GM23338 (cell line): ENCODE data around the gene APOL6. TPM values are rescaled to one million over a fixed set of nuclear protein-coding genes. Genes with fewer than 3 reads are reported as not detected.

Experiments used
- ATAC-seq: fragments of 200-7000 bp; cut with Tn5 transposase; 3 replicates; pipeline ENCODE4 v1.9.1; 2020
- DNase-seq: peaks from one replicate; pipeline ENCODE4 v3.0.0-alpha.2; 2015; ENCODE audit warnings: low spot score
- H2AFZ ChIP-seq: fragments of 200-600 bp; sonication (generic); 2 replicates; pipeline ENCODE4 v1.8.0; 2016; ENCODE audit warnings: antibody characterized with exemption, mild to moderate bottlenecking, moderate library complexity
- H3F3A ChIP-seq: fragments of 200-600 bp; sonication (generic); replicated peaks from 2 replicates; pipeline ENCODE4 v1.8.0; 2017; ENCODE audit warnings: antibody characterized with exemption, mixed run types, low read depth
- H3K27ac ChIP-seq: fragments of 200-600 bp; sonication (generic); 2 replicates; pipeline ENCODE4 v1.6.1; 2016; ENCODE audit warnings: low read depth
- H3K27me3 ChIP-seq: fragments of 200-600 bp; sonication (generic); 2 replicates; pipeline ENCODE4 v1.8.0; 2016; ENCODE audit warnings: mild to moderate bottlenecking, mixed run types, moderate library complexity; ENCODE audit not compliant: insufficient read depth
- H3K36me3 ChIP-seq: fragments of 200-600 bp; sonication (generic); 2 replicates; pipeline ENCODE4 v1.8.0; 2016; ENCODE audit warnings: mild to moderate bottlenecking; ENCODE audit not compliant: insufficient read depth
- H3K4me1 ChIP-seq: fragments of 200-600 bp; sonication (generic); 2 replicates; pipeline ENCODE4 v1.8.0; 2016; ENCODE audit warnings: mild to moderate bottlenecking, moderate library complexity; ENCODE audit not compliant: insufficient read depth
- H3K4me2 ChIP-seq: fragments of 200-600 bp; sonication (generic); 2 replicates; pipeline ENCODE4 v1.7.1; 2017; ENCODE audit warnings: mixed run types
- H3K4me3 ChIP-seq: fragments of 200-600 bp; sonication (generic); 2 replicates; pipeline ENCODE4 v1.6.1; 2016; ENCODE audit warnings: mixed run types
- H3K79me2 ChIP-seq: fragments of 200-600 bp; sonication (generic); replicated peaks from 2 replicates; pipeline ENCODE4 v1.8.0; 2017; ENCODE audit warnings: mild to moderate bottlenecking; ENCODE audit not compliant: insufficient read depth
- H3K9me2 ChIP-seq: fragments of 200-600 bp; sonication (generic); 2 replicates; pipeline ENCODE4 v1.8.0; 2017; ENCODE audit not compliant: insufficient read depth
- H4K20me1 ChIP-seq: fragments of 200-600 bp; sonication (generic); replicated peaks from 2 replicates; pipeline ENCODE4 v1.8.0; 2017; ENCODE audit warnings: mild to moderate bottlenecking; ENCODE audit not compliant: insufficient read depth
- H3K27ac Mint-ChIP-seq: 2 replicates; pipeline ENCODE4 v1.8.0; 2020; ENCODE audit warnings: inconsistent platforms, mild to moderate bottlenecking, moderate library complexity, mixed read lengths
- H3K27me3 Mint-ChIP-seq: 3 replicates; pipeline ENCODE4 v1.8.0; 2022; ENCODE audit warnings: low read depth, mild to moderate bottlenecking, moderate library complexity, mixed read lengths, inconsistent platforms; ENCODE audit not compliant: insufficient read depth, poor library complexity
- H3K36me3 Mint-ChIP-seq: 3 replicates; pipeline ENCODE4 v1.8.0; 2021; ENCODE audit warnings: low read depth, mild to moderate bottlenecking, inconsistent platforms, moderate library complexity, mixed read lengths
- H3K4me1 Mint-ChIP-seq: 3 replicates; pipeline ENCODE4 v1.8.0; 2020; ENCODE audit warnings: mild to moderate bottlenecking, inconsistent platforms, mixed read lengths
- H3K4me3 Mint-ChIP-seq: 3 replicates; pipeline ENCODE4 v1.8.0; 2021; ENCODE audit warnings: moderate library complexity, mild to moderate bottlenecking, inconsistent platforms, mixed read lengths
- H3K9me3 Mint-ChIP-seq: 3 replicates; pipeline ENCODE4 v1.8.0; 2020; ENCODE audit warnings: moderate library complexity, mild to moderate bottlenecking, inconsistent platforms, mixed read lengths
- ETS1 ChIP-seq: IDR thresholded peaks from 2 replicates; pipeline ENCODE4 v1.6.1; 2016; ENCODE audit warnings: antibody characterized with exemption
- EZH2 ChIP-seq: fragments of 200-600 bp; sonication (generic); IDR thresholded peaks from one replicate; pipeline ENCODE4 v1.8.0; 2017; ENCODE audit warnings: antibody characterized with exemption, mild to moderate bottlenecking, low read depth; ENCODE audit not compliant: unreplicated experiment
- EZH2phosphoT487 ChIP-seq: fragments of 200-600 bp; sonication (generic); IDR thresholded peaks from one replicate; pipeline ENCODE4 v1.8.1; 2018; ENCODE audit warnings: antibody characterized with exemption; ENCODE audit not compliant: unreplicated experiment
- JUNB ChIP-seq: IDR thresholded peaks from one replicate; pipeline ENCODE4 v1.6.1; 2016; ENCODE audit warnings: antibody characterized with exemption; ENCODE audit not compliant: unreplicated experiment
- POLR2AphosphoS5 ChIP-seq: IDR thresholded peaks from 2 replicates; pipeline ENCODE4 v1.6.1; 2016; ENCODE audit warnings: antibody characterized with exemption, low read depth
- REST ChIP-seq: IDR thresholded peaks from one replicate; pipeline ENCODE4 v1.6.1; 2018; ENCODE audit warnings: antibody characterized with exemption; ENCODE audit not compliant: unreplicated experiment
- STAT1 ChIP-seq: IDR thresholded peaks from one replicate; pipeline ENCODE4 v1.6.1; 2016; ENCODE audit warnings: antibody characterized with exemption; ENCODE audit not compliant: unreplicated experiment
- ZNF114 ChIP-seq: fragments of 250-450 bp; sonication (Bioruptor Pico); IDR thresholded peaks from 2 replicates; pipeline ENCODE4 v1.5.0; 2020; ENCODE audit warnings: mild to moderate bottlenecking, moderate library complexity
- ZNF331 ChIP-seq: fragments of 250-450 bp; sonication (Bioruptor Pico); IDR thresholded peaks from 2 replicates; pipeline ENCODE4 v1.5.0; 2020; ENCODE audit warnings: low read depth, mild to moderate bottlenecking, moderate library complexity
- polyA plus RNA-seq: library from polyadenylated mRNA; unstranded; fragments of >200 nt; fragmentation: Nextera tagmentation; extraction: Ambion mirVana; gene quantifications from 2 replicates; pipeline ENCODE4 v1.2.1, GENCODE V29; 2016
- total RNA-seq: library from RNA; depleted of rRNA; stranded (reverse); fragments of >200 nt; shearing (Covaris generic); gene quantifications from 2 replicates; pipeline ENCODE4 v1.2.3, GENCODE V29; 2014
- TF ChIP-seq, protein P1 (sequence below): fragments of 250-450 bp; sonication (Bioruptor Pico); IDR thresholded peaks from 2 replicates; pipeline ENCODE4 v1.5.0; 2020; ENCODE audit warnings: mild to moderate bottlenecking, moderate library complexity

Gene APOL6
- total and polyA plus RNA-seq, 2 experiments from 2014 or later, result 0.10 to 0.14 TPM

DNA sequence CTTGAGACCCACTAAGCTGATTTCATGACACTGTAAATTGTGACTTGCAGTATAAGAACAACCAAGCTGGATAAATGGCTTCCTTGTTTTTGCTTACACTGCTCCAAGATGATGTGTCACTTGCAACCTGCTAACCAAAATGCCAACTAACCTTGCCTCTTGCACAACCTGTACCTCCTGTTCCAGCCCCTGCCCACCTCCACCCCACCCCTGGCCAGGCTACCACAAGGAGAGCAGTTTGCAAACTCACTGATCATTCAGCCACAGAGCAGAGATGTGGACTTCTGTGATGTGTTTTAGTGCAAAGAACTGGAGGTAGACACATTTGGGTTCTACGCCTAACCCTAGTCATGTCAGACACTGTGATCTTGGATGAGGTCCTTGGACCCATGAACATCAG, 4.3 kb upstream of the APOL6 start:
- Histone ChIP-seq H3K4me2 (no peak overlapping the region), H3K4me1 (peaks cover 10% of the 10 kb centered on the region), H4K20me1 (no peaks in the 10 kb centered on the region), H3K27ac (no peak overlapping the region), H2AFZ (no peak overlapping the region), H3K79me2 (no peaks in the 10 kb centered on the region), H3K27me3 (no peaks in the 10 kb centered on the region), H3K36me3 (no peaks in the 10 kb centered on the region), H3K9me2 (peaks cover 3% of the 10 kb centered on the region; the same call in 1 of the 2 replicates), H3F3A (no peaks in the 10 kb centered on the region), H3K4me3 (no peak overlapping the region)
- Mint-ChIP-seq H3K4me1 (peaks cover 20% of the 10 kb centered on the region), H3K36me3 (no peaks in the 10 kb centered on the region), H3K27ac (no peak overlapping the region), H3K4me3 (no peak overlapping the region), H3K9me3 (no peaks in the 10 kb centered on the region; the same call in 2 of the 3 replicates), H3K27me3 (peaks cover 6% of the 10 kb centered on the region)
- no peak for ATAC-seq
- no peak for DNase-seq
- TF ChIP-seq ETS1 (no peak), JUNB (no peak), ZNF331 (no peak), POLR2AphosphoS5 (no peak), REST (no peak), STAT1 (no peak), EZH2phosphoT487 (no peak), ZNF114 (no peak), EZH2 (no peak)
- TF ChIP-seq, protein P1, sequence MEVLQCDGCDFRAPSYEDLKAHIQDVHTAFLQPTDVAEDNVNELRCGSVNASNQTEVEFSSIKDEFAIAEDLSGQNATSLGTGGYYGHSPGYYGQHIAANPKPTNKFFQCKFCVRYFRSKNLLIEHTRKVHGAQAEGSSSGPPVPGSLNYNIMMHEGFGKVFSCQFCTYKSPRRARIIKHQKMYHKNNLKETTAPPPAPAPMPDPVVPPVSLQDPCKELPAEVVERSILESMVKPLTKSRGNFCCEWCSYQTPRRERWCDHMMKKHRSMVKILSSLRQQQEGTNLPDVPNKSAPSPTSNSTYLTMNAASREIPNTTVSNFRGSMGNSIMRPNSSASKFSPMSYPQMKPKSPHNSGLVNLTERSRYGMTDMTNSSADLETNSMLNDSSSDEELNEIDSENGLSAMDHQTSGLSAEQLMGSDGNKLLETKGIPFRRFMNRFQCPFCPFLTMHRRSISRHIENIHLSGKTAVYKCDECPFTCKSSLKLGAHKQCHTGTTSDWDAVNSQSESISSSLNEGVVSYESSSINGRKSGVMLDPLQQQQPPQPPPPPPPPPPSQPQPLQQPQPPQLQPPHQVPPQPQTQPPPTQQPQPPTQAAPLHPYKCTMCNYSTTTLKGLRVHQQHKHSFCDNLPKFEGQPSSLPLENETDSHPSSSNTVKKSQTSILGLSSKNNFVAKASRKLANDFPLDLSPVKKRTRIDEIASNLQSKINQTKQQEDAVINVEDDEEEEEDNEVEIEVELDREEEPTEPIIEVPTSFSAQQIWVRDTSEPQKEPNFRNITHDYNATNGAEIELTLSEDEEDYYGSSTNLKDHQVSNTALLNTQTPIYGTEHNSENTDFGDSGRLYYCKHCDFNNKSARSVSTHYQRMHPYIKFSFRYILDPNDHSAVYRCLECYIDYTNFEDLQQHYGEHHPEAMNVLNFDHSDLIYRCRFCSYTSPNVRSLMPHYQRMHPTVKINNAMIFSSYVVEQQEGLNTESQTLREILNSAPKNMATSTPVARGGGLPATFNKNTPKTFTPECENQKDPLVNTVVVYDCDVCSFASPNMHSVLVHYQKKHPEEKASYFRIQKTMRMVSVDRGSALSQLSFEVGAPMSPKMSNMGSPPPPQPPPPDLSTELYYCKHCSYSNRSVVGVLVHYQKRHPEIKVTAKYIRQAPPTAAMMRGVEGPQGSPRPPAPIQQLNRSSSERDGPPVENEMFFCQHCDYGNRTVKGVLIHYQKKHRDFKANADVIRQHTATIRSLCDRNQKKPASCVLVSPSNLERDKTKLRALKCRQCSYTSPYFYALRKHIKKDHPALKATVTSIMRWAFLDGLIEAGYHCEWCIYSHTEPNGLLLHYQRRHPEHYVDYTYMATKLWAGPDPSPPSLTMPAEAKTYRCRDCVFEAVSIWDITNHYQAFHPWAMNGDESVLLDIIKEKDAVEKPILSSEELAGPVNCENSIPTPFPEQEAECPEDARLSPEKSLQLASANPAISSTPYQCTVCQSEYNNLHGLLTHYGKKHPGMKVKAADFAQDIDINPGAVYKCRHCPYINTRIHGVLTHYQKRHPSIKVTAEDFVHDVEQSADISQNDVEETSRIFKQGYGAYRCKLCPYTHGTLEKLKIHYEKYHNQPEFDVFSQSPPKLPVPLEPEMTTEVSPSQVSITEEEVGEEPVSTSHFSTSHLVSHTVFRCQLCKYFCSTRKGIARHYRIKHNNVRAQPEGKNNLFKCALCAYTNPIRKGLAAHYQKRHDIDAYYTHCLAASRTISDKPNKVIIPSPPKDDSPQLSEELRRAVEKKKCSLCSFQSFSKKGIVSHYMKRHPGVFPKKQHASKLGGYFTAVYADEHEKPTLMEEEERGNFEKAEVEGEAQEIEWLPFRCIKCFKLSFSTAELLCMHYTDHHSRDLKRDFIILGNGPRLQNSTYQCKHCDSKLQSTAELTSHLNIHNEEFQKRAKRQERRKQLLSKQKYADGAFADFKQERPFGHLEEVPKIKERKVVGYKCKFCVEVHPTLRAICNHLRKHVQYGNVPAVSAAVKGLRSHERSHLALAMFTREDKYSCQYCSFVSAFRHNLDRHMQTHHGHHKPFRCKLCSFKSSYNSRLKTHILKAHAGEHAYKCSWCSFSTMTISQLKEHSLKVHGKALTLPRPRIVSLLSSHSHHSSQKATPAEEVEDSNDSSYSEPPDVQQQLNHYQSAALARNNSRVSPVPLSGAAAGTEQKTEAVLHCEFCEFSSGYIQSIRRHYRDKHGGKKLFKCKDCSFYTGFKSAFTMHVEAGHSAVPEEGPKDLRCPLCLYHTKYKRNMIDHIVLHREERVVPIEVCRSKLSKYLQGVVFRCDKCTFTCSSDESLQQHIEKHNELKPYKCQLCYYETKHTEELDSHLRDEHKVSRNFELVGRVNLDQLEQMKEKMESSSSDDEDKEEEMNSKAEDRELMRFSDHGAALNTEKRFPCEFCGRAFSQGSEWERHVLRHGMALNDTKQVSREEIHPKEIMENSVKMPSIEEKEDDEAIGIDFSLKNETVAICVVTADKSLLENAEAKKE, result no peak
